A549 (cell line): ENCODE data around the gene CPNE4. TPM values are rescaled to one million over a fixed set of nuclear protein-coding genes. Genes with fewer than 3 reads are reported as not detected.

Source experiments
- ATAC-seq, 2 experiments: fragments of 200-7000 bp in 1 of 2; fragments of >200 bp in 1 of 2; cut with Nextera tagmentation in 1 of 2; cut with Tn5 transposase in 1 of 2; 3 replicates each; pipeline versions ENCODE4 v1.8.0 to v1.9.1; 2018 to 2020; ENCODE audit warnings: mild to moderate bottlenecking in 1 of 2, moderate library complexity in 1 of 2
- CTCF ChIA-PET: fragments of 300-600 bp; sonication (Branson Sonifier 250); formaldehyde crosslinking; extraction: SDS; loops from one replicate; lab custom pipeline; 2021; ENCODE audit warnings: antibody characterized with exemption, inconsistent platforms; lab: Yijun Ruan, JAX
- POLR2A ChIA-PET: fragments of 350-600 bp; formaldehyde crosslinking; extraction: SDS; loops from one replicate; lab custom pipeline; 2021; ENCODE audit warnings: antibody characterized with exemption, inconsistent platforms; lab: Yijun Ruan, JAX
- DNase-seq, 2 experiments: peaks; one replicate each; pipeline versions ENCODE4 v3.0.0 to v3.0.0-alpha.2; 2011 to 2016; ENCODE audit warnings: low read depth in 1 of 2, low spot score in 1 of 2
- FAIRE-seq: peaks from 2 replicates; lab custom pipeline; 2011; peaks lifted over from hg19 to GRCh38; lab: Jason Lieb, UNC
- H3K27ac ChIP-seq, 2 experiments: fragments of >200 bp; sonication (Bioruptor Twin); formaldehyde crosslinking; 3 replicates each; pipeline ENCODE4 v1.5.1; 2016 to 2017
- H3K4me1 ChIP-seq: fragments of >200 bp; sonication (Bioruptor Twin); formaldehyde crosslinking; 3 replicates; pipeline ENCODE4 v1.6.1; 2016
- H3K4me2 ChIP-seq: fragments of >200 bp; sonication (Bioruptor Twin); formaldehyde crosslinking; 3 replicates; pipeline ENCODE4 v1.6.1; 2016
- H3K4me3 ChIP-seq: fragments of >200 bp; sonication (Bioruptor Twin); formaldehyde crosslinking; 3 replicates; pipeline ENCODE4 v1.5.1; 2016
- H3K9me3 ChIP-seq: fragments of >200 bp; sonication (Bioruptor Twin); formaldehyde crosslinking; 3 replicates; pipeline ENCODE4 v1.6.1; 2016
- CHD2 ChIP-seq: fragments of 150-350 bp; IDR thresholded peaks from 2 replicates; pipeline ENCODE4 v1.6.1; 2014; ENCODE audit warnings: low read length; ENCODE audit not compliant: partially characterized antibody
- CTCF ChIP-seq: fragments of >200 bp; sonication (Bioruptor Twin); formaldehyde crosslinking; IDR thresholded peaks from 3 replicates; pipeline ENCODE4 v1.5.1; 2016
- E2F6 ChIP-seq: IDR thresholded peaks from 2 replicates; pipeline ENCODE4 v1.6.1; 2012; ENCODE audit warnings: low read depth, borderline replicate concordance
- EHF ChIP-seq: fragments of 250-450 bp; sonication (Bioruptor Pico); IDR thresholded peaks from 2 replicates; pipeline ENCODE4 v1.5.0; 2020; ENCODE audit warnings: mild to moderate bottlenecking
- ELK1 ChIP-seq: fragments of 150-350 bp; IDR thresholded peaks from 2 replicates; pipeline ENCODE4 v1.6.1; 2014; ENCODE audit warnings: low read depth, mild to moderate bottlenecking, low read length
- GATA3 ChIP-seq: IDR thresholded peaks from 2 replicates; pipeline ENCODE4 v1.6.1; 2012; ENCODE audit warnings: borderline replicate concordance
- HES2 ChIP-seq: fragments of >200 bp; sonication (Bioruptor Twin); formaldehyde crosslinking; IDR thresholded peaks from 2 replicates; pipeline ENCODE4 v1.6.1; 2016
- HOXA7 ChIP-seq: fragments of 250-450 bp; sonication (Bioruptor Pico); IDR thresholded peaks from 2 replicates; pipeline ENCODE4 v1.5.0; 2020; ENCODE audit warnings: mild to moderate bottlenecking, moderate library complexity
- HOXB13 ChIP-seq: fragments of 250-450 bp; sonication (Bioruptor Pico); IDR thresholded peaks from 2 replicates; pipeline ENCODE4 v1.5.0; 2020; ENCODE audit warnings: low read depth, mild to moderate bottlenecking, moderate library complexity
- JUN ChIP-seq, 2 experiments: fragments of >200 bp; sonication (Bioruptor Twin); formaldehyde crosslinking; IDR thresholded peaks; 2 replicates in 1 of 2; 3 replicates in 1 of 2; pipeline ENCODE4 v1.6.1; 2016 to 2017
- JUNB ChIP-seq: fragments of >200 bp; sonication (Bioruptor Twin); formaldehyde crosslinking; IDR thresholded peaks from 2 replicates; pipeline ENCODE4 v1.6.1; 2016
- MAX ChIP-seq: IDR thresholded peaks from 2 replicates; pipeline ENCODE4 v1.6.1; 2012
- MYC ChIP-seq: IDR thresholded peaks from 2 replicates; pipeline ENCODE4 v1.6.1; 2012; ENCODE audit warnings: mild to moderate bottlenecking, inconsistent platforms, low read length, improper control_type of control experiment, borderline replicate concordance
- REST ChIP-seq: fragments of 200-600 bp; sonication (generic); IDR thresholded peaks from 2 replicates; pipeline ENCODE4 v1.6.1; 2016; ENCODE audit warnings: antibody characterized with exemption, mild to moderate bottlenecking, moderate library complexity
- RFX5 ChIP-seq: fragments of 450-650 bp; IDR thresholded peaks from 2 replicates; pipeline ENCODE4 v1.7.1; 2014; ENCODE audit warnings: antibody characterized with exemption, mild to moderate bottlenecking, moderate library complexity
- TFCP2L1 ChIP-seq: fragments of 250-450 bp; sonication (Bioruptor Pico); IDR thresholded peaks from 2 replicates; pipeline ENCODE4 v1.5.0; 2021; ENCODE audit warnings: mild to moderate bottlenecking
- TP53 ChIP-seq: fragments of 250-450 bp; sonication (Bioruptor Pico); IDR thresholded peaks from 2 replicates; pipeline ENCODE4 v1.5.0; 2021; ENCODE audit warnings: mild to moderate bottlenecking, moderate library complexity
- ZSCAN20 ChIP-seq: fragments of 250-450 bp; sonication (Bioruptor Pico); IDR thresholded peaks from 2 replicates; pipeline ENCODE4 v1.8.0; 2022; ENCODE audit warnings: mild to moderate bottlenecking, moderate library complexity
- WGBS: methylation state at CpG from one replicate; pipeline ENCODE4 v1.1.6; 2017; ENCODE audit errors: missing lambda C conversion rate; 5-methylcytosine and 5-hydroxymethylcytosine counted together
- polyA plus RNA-seq, 4 experiments: library from polyadenylated mRNA; depleted of rRNA in 3 of 4; stranded (reverse); fragments of >200 nt; fragmentation: RNase III in 1 of 4; extraction: RNeasy Plus Mini Kit Qiagen cat#74134 plus additional on column Dnase treatment in 1 of 4; gene quantifications; 2 replicates in 3 of 4; 3 replicates in 1 of 4; pipeline ENCODE4 v1.2.3, GENCODE V29; 2011 to 2017

Gene CPNE4
- polyA plus RNA-seq, 2 of the 4 experiments (the other 2 are of a cell fraction), result 3.6 to 8.7 TPM

GRCh38 chr3:131998027-131998426 is 36.8 kb downstream of the CPNE4 start:
- no peak for FAIRE-seq
- WGBS, result 40% methylated on average over 1 of the region's 1 CpG
- H3K4me2 ChIP-seq, result no peak overlapping the region

GRCh38 chr3:131995891-131996290 is 38.9 kb downstream of the CPNE4 start:
- H3K4me1 ChIP-seq, result no peaks in the 10 kb centered on the region
- ATAC-seq, result no peak
- TF ChIP-seq HOXA7 (CRISPR knock-in tag) (no peak), TP53 (CRISPR knock-in tag) (no peak), MAX (no peak), E2F6 (no peak), JUNB (no peak), REST (no peak), CTCF (no peak)
- H3K27ac ChIP-seq, result no peak overlapping the region
- no peak for DNase-seq
- no peak overlapping the region for H3K4me2 ChIP-seq
- ChIA-PET CTCF (no interaction called here), POLR2A (no interaction called here)
- no peak for FAIRE-seq
- no peak overlapping the region for H3K4me3 ChIP-seq
- WGBS, result 59% methylated on average over 3 of the region's 3 CpGs
- peaks cover 4% of the 10 kb centered on the region; the same call in 1 of the 3 replicates for H3K9me3 ChIP-seq

More at GRCh38 chr3:131998027-131998426, 36.8 kb downstream of the CPNE4 start:
- ChIA-PET POLR2A (no interaction called here), CTCF (no interaction called here)
- ATAC-seq (no peak), DNase-seq (no peak)
- no peaks in the 10 kb centered on the region for H3K4me1 ChIP-seq
- H3K4me3 ChIP-seq, result no peak overlapping the region
- no peak overlapping the region for H3K27ac ChIP-seq
- no peaks in the 10 kb centered on the region for H3K9me3 ChIP-seq
- TF ChIP-seq HOXB13 (CRISPR knock-in tag) (no peak), JUN (IDR thresholded peaks at IDR 0.05) (no peak), TFCP2L1 (no peak), GATA3 (no peak), CHD2 (no peak), HES2 (no peak), RFX5 (no peak), ELK1 (no peak), MYC (no peak), ZSCAN20 (CRISPR knock-in tag) (no peak), EHF (CRISPR knock-in tag) (no peak)
